Activated T-cell treated with anti-CD3 and anti-CD28 coated beads for 48 hours (primary cell): ENCODE results near the gene WWOX.
"Not testable (repeated sequence)": the region's sequence is repeated elsewhere in the genome, so short reads cannot be mapped to it uniquely, and the experiment has no call there.

Experiments
- DNase-seq: peaks from one replicate; pipeline ENCODE4 v3.0.0-alpha.2; 2020; ENCODE audit warnings: low read depth

WWOX gene

DNA sequence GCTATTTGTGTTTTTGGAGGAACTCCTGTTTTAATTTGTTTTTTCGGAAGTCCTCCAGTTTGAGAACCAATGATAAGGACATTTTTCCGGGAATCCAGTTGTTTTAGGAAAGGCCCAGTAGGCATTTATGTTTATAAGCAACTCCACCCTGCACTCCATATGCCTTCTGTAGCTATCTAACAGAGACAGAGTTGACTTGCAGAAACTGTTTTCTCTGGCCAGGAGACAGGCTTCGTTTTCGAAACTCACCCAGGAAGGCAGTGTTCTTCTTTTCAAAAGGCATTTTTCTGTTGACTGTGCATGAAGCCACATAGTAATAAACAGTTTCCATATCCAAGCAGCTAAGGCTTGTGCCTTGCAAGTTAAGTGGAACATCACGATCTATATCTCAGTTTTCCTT, 587.1 kb downstream of the WWOX start:
- DNase-seq: no peak

DNA sequence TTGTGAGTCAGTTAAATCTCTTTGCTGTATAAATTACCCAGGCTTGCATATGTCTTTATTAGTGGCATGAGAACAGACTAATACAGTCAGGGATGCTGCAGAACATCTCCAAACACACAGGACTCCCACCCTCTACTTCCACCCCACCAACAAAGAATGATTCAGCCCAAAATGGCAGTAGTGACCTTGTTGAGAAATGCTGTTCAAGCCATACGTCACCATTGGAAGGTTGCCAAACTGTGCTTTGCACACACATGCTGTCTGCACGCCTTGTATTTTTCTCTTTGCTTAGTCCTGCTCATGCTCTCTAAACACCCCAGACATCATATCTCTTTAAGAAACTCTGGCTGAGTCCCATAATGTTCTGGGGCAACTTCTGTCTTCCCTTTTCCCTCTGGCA, 589.6 kb downstream of the WWOX start:
- no peak for DNase-seq

DNA sequence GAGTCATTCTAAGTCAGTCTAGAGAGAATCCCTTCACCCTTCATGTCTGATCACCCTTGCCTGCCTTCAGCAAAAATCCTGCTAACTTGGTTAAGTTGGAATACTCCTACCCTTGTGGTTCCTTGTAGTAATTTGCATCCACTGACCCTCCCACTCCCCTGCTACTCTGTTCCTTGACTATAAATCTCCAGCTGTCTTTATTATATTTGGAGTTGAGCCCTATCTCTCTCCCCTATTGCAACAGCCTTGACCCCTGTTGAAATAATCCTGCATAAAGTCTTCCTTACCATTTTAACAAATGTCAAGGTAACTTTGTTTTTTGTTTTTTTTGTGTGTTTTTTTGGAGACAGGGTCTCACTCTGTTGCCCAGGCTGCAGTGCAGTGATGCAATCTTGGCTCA, 590.1 kb downstream of the WWOX start:
- no peak for DNase-seq

DNA sequence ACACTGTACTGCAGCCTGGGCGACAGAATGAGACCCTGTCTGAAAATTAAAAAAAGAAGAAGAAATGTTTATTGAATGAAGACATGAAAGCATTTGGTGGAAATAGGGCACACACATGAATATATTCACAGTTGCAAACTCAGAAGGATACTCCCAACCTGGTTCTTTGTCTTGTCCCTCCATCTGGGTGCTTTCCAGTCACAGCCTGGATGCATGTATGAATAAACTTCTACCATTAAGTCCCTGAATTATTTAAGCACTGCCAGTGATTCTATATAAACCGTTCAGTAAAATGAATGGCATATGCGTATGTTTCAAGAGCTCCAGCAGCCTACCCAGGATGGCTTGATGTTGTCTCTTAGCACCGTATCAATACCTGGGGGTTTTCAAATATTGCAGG, 591.1 kb downstream of the WWOX start:
- DNase-seq: no peak

DNA sequence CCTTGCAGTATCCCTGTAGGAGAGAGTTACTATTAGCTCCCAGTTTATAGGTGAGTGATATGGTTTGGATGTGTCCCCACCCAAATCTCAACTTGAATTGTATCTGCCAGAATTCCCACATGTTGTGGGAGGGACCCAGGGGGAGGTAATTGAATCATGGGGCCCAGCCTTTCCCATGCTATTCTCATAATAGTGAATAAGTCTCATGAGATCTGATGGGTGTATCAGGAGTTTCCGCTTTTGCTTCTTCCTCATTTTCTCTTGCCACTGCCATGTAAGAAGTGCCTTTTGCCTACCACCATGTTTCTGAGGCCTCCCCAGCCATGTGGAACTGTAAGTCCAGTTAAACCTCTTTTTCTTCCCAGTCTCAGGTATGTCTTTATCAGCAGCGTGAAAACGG, 592.3 kb downstream of the WWOX start:
- not testable (repeated sequence) for DNase-seq

DNA sequence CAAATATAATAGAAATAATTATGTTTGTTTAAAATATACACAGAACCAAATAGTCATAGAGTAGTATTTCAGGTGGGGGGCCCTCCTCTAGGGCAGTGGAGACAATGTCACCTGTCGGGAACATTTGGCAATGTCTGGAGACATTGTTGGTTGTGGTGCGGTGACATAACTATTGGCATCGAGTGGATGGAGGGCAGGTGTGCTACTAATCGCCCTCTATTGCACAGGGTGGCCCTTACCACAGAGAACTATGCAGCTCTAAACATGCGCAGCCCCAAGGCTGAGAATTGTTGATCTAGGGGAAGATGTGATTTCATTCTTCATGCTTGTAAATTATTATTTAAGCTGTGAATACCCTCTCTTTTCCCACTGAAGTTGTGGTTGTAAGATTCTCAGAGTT, 594.0 kb downstream of the WWOX start:
- no peak for DNase-seq

DNA sequence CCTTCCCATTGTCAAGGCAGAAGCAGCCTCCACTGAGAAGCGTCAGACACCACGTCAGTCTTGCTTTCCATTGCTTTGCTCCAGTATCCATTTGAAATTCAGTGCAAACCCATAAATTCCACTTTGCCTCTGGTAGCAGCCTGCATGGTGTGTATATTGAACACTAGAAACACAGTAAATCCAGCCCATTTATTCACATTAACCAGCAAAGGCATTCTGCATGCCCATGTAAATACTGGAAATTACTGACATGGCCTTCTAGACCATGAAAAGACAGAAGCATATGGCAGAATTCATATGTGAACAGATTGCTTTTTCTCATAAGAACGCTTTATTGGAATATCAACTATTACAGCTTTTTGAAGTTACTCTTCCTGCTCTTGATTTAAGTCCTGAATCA, 595.0 kb downstream of the WWOX start:
- DNase-seq: no peak

DNA sequence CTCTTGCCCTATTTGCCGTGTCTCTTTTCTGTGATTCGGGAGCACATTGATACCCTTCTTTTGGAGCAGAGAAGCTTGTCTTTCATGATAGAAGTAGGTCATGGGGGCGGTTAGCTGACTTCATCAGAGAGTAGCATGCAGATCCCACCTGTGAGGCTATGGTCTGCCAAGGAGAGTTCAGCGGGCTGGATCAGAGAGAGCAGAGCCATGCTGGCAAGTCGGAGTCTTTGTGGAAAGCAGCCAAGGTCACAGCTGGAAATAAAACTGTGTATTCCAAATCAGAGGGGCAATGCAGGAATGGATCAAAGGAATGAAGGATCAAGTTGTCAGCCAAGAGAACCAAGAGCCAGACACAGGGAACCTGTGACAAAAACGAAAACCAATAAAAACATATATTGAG, 595.9 kb downstream of the WWOX start:
- DNase-seq: no peak

DNA sequence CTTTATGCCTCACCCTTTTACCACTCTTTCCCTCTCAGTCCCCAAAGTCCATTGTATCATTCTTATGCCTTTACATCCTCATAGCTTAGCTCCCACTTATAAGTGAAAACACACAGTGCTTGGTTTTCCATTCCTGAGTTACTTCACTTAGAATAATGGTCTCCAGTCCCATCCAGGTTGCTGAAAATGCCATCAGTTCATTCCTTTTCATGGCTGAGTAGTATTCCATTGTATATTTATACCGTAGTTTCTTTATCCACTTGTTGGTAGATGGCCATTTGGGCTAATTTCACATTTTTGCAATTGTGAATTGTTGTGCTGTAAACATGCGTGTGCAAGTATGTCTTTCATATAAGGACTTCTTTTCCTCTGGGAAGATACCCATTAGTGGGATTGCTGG, 597.3 kb downstream of the WWOX start:
- no peak for DNase-seq

DNA sequence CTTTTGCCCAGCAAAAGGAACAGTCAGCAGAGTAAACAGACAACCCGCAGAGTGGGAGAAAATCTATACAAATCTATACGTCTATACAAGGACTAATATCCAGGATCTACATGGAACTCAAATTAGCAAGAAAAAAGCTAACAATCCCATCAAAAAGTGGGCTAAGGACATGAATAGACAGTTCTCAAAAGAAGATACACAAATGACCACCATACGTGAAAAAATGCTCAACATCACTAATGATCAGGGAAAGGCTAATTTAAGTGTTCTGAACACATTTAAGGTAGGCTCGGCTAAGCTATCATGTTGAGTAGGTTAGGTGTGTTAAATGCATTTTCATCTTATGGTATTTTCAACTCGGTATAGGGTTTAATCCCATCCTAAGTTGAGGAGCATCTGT, 598.0 kb downstream of the WWOX start:
- DNase-seq: no peak

DNA sequence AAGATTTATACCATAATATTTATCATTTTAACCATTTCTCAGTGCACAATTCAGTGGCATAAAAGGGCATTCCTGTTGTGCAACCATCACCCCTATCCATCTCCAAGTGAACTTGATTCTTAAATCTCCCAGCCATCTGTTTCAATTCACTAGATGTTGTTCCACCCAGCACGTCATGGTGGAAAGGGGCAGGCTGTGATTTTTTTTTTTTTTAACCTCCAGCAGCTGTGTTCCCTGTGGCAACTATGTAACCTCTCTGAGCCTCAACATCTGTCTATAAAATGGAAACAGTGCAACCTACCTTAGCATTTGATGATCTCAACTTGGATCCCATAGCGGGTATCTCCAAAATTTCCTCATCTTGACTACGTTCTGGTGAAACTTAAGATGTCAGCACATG, 604.5 kb downstream of the WWOX start:
- no peak for DNase-seq

DNA sequence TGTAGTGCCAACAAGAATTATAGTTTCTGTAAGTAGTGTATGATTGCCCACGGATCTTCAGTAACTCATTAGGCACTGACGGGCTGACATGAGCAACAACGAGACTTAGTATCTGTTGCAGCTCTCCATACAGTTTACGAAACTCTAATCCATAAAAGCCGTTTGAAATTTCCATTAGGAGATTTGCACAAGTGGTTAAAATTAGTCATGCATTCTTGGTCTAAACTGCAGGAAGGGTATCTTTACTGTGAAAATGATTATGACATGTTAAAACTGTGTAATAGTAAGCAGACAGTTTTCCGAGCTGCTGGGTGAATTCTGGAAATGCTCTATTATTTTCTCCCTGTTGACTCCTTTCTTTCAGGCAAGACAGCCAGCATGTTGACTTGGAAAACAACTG, 605.0 kb downstream of the WWOX start:
- no peak for DNase-seq

DNA sequence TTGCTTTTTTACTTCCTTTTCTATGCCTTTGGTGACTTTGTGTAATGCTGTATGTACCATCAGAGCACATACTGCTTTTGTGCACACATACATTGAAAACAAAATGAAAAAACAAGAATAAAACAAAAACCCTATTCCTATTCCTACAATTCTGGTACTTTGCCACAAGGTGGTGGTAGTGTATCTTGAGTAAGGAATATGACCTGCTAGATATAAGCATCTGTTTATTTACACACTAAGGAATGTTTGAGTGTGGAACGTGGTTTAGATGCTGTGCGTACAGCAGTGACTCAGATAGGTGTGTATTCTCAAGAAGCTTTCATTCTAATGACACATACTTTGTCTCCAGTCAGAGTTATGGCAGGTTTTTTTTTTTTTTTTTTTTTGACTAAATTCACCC, 606.2 kb downstream of the WWOX start:
- DNase-seq: no peak

DNA sequence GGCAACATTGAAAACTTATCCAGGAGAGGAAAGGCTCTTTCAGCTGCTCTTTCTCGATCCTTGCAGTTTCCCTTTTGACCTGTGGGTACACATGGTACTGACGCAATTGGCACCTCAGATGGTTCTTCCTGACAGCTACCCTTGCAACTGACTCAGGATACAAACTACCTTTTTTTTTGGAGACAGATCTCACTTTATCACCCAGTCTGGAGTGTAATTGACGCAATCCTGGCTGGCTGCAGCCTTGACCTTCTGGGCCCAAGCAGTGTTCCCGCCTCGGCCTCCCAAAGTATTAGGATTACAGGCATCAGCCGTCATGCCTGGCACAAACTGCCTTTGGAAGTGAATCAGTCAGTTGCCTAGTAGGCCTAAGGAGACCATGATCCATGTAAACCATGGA, 607.2 kb downstream of the WWOX start:
- no peak for DNase-seq

DNA sequence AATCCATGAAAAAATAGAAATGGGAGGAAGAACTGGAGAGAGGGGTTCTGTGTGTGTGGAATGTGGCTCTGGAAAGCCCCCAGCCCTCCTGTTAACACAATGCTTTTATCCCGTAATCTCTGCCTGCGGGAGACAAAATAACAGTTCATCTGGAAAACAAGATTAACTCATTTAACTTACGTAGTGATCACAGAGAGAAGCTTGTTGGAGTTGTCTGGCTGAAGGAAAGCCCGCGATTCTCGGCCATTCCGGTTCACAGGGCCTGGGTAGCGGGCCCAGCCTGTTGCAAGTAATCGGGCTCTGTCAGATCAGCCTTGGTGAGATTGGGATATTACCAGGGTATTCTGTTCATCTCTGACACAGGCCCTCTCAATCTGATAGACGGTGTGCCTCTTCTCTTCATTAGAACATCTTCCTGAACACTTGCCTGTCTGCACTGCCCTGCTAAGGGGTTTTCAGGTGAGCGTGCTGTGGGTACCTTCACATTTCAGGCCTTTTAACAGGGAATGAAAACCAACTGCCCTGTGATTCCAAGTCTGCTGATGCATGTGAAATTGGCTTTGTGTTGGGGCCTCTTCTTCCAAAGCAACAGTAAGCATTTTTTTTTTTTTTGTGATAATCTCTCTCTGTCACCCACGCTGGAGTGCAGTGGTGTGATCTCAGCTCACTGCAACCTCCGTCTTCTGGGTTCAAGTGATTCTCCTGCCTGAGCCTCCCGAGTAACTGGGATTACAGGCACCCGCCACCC, 609.9 kb downstream of the WWOX start:
- DNase-seq: no peak

DNA sequence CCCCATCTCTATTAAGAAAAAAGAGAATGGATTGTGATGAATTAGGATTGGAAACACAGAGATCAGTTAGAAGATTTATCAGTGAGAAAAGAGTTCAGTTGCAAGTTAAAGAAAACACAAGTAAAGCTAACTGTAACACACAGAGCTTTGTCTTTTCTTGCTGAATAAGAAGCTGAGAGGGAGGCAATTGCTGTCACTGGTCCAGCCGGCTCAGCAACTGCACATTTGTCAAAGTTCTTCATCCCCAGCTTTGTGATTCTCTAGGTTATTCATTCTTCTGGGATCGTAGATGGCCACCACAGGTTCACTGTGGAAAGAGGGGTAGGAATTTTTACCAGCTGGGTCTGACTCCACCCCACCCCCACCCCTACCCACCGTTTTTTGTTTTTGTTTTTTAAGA, 615.7 kb downstream of the WWOX start:
- no peak for DNase-seq

DNA sequence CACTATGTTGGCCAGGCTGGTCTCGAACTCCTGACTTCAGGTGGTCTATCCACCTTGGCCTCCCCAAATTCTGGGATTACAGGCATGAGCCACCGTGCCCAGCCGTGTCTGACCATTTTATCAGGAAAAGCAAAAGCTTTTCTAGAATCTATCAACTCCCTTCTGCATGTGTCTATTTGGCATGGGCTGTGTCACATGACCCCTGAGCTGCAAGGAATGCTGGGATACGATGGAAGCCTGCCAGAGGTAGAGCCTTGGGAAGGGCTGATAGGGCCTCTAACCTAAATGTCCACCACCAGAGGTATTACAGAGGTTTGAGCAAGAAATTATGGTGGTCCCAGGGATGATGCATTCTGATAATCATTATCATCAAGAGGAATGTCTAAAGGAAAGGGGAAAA, 616.2 kb downstream of the WWOX start:
- no peak for DNase-seq

DNA sequence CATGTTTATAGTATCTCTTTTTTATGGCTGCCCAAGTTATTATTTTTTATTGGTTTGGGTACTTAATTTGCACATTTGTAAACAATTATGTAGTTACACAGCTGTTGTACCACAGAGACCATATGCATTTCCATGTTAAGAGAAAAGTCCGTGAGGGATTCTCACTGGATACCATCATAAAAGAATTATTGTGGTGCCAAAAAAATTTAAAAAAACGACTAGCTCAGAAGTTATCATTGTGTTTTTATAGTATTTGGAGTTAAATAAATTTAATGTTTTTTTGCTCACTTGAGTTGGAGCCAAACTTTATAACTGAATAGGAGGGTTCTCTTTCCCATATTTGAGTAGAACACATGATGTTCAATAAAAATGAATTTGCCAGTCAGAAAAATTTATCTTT, 618.7 kb downstream of the WWOX start:
- no peak for DNase-seq

DNA sequence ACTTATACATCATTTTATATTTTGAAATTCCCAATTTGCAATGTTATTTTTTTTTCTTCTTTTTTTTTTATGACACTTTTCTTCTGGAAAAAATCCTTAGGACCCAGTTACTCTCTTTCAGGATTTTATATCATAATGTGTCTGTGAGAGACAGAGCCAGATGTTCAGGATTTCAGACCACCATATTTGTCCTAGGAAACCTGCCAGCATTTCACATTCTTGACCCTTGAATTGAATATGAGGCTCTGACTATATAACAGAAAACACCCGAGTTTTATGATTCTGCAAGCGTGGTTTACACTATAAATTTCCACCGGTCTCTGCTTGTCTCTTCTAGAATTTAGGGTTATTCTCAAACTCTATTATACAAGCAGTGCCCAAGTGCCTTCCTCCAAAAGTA, 621.0 kb downstream of the WWOX start:
- DNase-seq: no peak

DNA sequence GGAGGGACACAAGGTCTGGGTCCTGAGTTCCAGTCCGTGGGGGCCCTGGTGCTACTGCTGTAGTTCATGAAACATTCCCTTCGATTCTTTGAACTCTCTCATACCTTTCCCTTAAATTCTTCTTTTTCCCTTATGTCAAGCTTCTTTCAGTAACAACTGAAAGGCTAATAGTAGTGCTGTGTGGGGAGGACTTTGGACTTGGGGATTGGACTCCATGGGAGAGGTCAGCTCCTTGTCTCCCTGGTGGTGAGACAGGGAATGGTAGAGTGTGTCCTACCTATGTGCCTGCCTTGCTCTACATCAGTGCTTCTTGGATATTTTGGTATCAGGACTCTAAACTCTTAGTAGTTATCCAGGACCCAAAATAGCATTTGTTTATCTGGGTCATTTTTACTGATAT, 628.1 kb downstream of the WWOX start:
- DNase-seq: no peak

DNA sequence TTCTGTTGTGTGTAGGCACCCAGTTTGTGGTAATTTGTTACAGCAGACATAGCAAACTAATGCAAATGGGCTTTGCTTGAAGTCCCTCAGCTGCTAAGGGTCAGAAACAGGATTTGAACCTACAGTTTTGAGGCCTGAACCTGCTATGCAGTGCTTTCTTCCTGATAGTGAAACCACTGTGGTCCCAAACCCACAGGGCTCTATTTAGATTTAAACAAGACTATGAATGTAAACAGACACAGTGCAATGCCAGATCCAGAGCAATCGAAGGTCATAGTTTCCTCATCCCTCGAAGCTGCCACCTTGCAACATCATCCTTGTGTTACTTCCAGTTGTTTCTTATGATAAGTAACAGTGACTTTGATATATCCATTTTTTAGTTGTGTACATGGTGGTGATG, 630.2 kb downstream of the WWOX start:
- DNase-seq: no peak

DNA sequence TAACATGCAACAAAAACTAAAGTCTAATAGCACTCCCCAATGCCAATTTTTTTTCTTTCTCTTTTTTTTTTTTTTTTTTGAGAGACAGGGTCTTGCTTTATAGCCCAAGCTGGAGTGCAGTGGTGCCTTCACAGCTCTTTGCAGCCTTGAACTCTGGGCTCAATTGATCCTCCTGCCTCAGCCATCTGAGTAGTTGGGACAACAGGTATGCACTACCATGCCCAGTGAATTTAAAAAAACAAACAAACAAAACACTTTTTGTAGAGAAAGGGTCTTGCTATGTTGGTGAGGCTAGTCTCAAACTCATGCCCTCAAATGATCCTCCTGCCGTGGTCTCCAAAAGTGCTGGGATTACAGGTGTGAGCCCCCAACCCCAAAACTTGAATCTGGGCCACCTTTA, 632.3 kb downstream of the WWOX start:
- no peak for DNase-seq

DNA sequence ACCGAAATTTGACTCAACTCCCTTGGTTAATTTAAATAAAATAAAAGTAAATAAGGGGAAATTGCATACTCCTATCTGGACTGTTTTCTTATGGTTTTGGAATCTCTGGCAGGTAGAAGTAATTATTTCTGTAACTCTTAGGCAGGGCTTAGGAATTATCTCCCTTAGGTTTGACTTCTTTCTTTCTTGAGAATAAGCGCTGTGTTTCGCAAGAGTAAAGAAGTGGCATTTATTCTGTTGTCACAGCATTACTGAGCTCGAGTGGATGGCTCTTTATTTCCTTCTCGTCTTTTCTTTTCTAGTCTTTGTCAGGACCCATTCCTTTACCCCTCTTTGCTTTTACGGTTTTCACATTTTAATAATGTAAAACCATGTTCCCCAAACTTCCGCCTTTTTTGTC, 633.2 kb downstream of the WWOX start:
- no peak for DNase-seq

DNA sequence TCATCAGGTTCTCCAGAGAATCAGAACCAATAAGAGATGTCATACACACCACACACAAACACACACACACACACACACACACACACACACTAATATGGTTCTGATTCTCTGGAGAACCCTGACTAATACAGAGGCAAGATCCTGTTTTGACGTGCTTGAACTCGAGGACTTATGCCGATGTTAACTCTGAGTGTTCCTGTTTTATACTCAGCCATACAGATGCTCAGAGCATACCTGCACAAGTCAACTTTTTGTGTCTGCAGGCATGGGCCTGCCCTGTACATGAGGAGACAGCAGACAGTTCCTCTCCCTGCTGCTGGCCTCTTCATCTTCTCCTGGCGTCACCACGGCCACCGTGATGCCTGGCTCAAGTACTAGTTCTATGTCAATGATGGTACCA, 635.9 kb downstream of the WWOX start:
- no peak for DNase-seq

DNA sequence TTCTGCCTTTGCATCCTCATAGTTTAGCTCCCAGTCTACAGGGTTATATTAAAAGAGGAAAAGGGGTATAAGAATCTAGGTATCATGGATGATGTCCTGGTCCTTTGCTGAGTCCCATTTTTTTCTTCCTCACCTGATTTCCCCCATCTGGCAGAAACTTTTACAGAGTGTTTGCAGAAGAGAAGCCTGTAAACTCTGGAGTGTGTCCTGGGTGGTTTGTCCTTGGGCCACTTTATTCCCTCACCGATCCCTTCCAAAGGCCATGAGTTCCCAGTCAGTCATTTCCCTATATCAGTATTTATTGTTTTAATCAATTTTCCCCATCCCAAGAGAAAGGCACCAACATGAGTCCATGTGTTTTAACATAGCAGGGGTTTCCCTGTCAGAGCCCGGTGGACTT, 638.2 kb downstream of the WWOX start:
- no peak for DNase-seq
